Spleen (tissue), 7 donors: ENCODE results near the gene TTC34.
"Not testable (repeated sequence)": the region's sequence is repeated elsewhere in the genome, so short reads cannot be mapped to it uniquely, and the experiment has no call there.

Source experiments
- POLR2AphosphoS5 ChIP-seq, 3 donors: sonication (generic); formaldehyde crosslinking; IDR thresholded peaks; one replicate each; pipeline ENCODE4 v1.5.1; 2017; ENCODE audit warnings: antibody characterized with exemption in 3 of 3
- TF ChIP-seq, protein P1 (sequence below), 11 experiments: fragments of 200-600 bp in 7 of 11; fragments of 450-650 bp in 4 of 11; sonication (generic) in 4 of 11; IDR thresholded peaks in 8 of 11; conservative IDR thresholded peaks in 3 of 11; 1 replicate in 7 of 11; 2 replicates in 4 of 11; pipeline versions ENCODE4 v1.4.0 to v1.8.0; 2016 to 2021; ENCODE audit warnings: antibody characterized with exemption in 11 of 11, inconsistent platforms in 4 of 11, mild to moderate bottlenecking in 1 of 11
- donor health status: DM: no; HTN: no; CAD: no; lungs with moderate emphysema.
- donor health status: DM: no; HTN: no; CAD: no.
- donor health status: DM: no; HTN: no; CAD: no.

DNA sequence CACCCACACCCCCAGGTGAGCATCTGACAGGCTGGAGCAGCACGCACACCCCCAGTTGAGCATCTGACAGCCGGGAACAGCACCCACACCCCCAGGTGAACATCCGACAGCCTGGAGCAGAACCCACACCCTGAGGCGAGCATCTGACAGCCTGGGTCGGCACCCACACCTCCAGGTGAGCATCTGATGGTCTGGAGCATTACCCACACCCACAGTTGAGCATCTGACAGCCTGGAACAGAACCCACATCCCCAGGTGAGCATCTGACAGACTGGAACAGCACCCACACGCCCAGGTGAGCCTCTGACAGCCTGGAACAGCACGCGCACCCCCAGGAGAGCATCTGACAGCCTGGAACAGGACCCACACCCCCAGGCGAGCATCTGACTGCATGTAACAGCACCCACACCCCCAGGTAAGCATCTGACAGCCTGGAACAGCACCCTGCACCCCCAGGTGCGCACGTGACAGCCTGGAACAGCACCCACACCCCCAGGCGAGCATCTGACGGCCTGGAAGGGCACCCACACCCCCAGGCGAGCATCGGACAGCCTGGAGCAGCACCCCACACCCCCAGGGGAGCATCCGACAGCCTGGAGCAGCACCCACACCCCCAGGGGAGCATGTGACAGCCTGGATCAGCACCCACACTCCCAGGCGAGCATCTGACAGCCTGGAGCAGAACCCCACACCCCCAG is 113.7 kb downstream of the TTC34 start:
- not testable (repeated sequence) for TF ChIP-seq POLR2AphosphoS5 (IDR thresholded peaks at IDR 0.05)
- TF ChIP-seq, protein P1, sequence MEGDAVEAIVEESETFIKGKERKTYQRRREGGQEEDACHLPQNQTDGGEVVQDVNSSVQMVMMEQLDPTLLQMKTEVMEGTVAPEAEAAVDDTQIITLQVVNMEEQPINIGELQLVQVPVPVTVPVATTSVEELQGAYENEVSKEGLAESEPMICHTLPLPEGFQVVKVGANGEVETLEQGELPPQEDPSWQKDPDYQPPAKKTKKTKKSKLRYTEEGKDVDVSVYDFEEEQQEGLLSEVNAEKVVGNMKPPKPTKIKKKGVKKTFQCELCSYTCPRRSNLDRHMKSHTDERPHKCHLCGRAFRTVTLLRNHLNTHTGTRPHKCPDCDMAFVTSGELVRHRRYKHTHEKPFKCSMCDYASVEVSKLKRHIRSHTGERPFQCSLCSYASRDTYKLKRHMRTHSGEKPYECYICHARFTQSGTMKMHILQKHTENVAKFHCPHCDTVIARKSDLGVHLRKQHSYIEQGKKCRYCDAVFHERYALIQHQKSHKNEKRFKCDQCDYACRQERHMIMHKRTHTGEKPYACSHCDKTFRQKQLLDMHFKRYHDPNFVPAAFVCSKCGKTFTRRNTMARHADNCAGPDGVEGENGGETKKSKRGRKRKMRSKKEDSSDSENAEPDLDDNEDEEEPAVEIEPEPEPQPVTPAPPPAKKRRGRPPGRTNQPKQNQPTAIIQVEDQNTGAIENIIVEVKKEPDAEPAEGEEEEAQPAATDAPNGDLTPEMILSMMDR (IDR thresholded peaks at IDR 0.05 in 8 of 11, conservative IDR thresholded peaks at IDR 0.05 in 3 of 11): not testable (repeated sequence)
